NCI-H82 treated with DMSO at 0.1 percent for 48 hours (cell line): Measurements from ENCODE around the gene CYP2C19.
"Not testable (repeated sequence)": the region's sequence is repeated elsewhere in the genome, so short reads cannot be mapped to it uniquely, and the experiment has no call there.

Experiments
- DNase-seq: peaks from one replicate; lab custom pipeline; 2025; ENCODE audit not compliant: unreplicated experiment; lab: John Stamatoyannopoulos, UW

Gene CYP2C19

DNA sequence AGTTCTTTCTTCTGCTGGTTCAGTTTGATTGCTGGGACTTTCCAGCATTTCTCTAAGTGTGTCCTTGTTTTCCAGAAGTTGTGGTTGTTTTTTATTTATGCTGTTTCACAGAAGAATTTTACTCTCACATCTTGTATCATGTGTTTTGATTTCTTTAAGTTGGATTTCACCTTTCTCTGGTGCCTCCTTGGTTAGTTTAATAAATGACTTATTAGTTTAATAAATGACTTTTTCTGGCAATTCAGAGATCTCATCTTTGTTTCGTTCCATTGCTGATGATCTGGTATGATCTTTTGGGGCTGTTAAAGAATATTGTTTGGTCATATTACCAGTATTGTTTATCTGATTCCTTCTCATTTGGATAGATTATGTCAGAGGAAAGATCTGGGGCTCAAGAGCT, 116.2 kb downstream of the CYP2C19 start:
- DNase-seq, result no peak

DNA sequence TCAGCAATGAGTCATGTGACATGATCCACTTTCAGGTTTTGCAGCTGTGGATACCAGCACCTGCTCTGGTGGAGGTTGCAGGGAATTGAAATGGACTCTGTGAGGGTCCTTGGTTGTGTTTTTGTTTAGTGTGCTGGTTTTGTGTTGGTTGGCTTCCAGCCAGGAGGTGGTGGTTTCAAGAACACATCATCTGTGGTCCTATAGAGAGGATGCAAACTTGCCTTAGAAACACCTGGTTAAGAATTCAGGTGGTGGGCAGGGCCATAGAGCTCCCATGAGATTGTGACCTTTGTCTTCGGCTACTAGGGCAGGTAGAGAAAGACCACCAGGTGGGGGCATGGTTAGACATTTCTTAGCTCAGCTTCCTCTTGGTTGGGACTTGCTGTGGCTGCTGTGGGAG, 116.7 kb downstream of the CYP2C19 start:
- no peak for DNase-seq

DNA sequence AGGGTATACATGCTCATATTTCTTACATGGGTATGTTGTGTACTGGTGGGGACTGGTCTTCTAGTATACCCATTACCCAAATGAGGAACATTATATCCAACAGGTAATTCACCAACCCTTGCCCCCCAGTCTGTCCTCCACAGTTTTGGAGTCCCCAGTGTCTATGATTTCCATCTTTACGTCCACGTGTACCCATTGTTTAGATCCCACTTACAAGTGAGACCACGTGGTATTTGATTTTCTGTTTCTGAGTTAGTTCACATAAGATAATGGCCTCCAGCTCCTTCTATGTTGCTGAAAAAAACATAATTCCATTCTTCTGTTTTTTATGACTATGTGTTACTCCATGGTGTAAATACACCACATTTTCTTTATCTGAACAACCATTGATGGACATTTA, 126.6 kb downstream of the CYP2C19 start:
- no peak for DNase-seq

DNA sequence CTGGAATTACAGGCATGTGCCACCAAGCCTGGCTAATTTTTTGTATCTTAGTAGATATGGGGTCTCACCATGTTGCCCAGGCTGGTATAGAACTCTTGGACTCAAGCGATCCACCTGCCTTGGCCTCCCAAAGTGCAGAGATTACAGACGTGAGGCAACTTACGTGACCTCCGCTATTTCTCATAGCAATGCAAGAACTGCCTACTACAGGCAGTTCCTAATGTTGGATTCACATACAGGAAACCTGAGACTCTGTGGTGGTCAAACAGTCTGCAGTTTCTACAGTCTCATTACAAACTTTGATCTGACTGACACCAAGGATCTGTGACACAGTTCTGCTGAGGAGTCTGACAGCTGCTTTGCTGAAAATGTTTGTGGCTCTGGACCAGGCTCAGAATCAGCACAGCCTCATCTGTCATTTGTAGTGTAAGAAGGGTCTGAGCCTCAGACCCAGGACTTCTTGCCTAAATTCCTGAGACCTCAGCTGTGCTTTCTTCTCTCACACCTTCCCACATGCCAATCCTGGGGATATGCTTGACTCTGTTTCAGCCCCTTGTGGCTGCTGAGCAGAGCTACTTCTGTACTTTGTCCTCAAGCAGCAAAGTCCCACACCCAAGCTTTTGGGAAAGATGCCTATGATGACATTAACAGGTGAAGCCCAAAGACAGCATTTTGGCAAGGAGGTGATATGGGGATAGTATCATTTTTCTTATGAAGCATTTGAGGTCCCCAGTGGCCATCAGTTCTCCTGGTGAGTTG, 128.0 kb downstream of the CYP2C19 start:
- DNase-seq, result no peak

- not testable (repeated sequence) for DNase-seq
Observed at GRCh38 chr10:94898414-94898813, 135.9 kb downstream of the CYP2C19 start.

GRCh38 chr10:94902080-94902479, 139.6 kb downstream of the CYP2C19 start:
- DNase-seq, result no peak

DNA sequence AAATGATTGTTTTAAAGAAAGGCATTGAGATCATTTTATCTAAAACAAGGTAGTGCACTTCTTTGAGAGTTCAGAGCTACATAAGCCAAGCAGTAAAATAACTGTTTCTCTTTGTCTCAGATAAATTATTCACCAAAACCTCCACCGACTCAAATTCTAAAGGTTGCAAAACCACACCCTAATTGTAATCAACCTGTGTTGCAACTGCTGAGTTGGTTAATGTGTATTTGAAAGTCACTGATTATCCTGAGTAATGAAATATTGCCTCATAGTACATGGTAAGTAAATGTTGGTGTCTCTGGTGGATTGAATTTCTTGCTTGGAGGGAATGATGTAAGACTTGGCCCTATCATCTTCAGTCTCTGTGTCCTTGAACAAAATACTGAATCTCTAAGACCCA, 140.1 kb downstream of the CYP2C19 start:
- DNase-seq, result no peak
